Caco-2 (cell line): ENCODE results near the gene BIRC3. TPM values are rescaled to one million over a fixed set of nuclear protein-coding genes. Genes with fewer than 3 reads are reported as not detected.

Experiments used
- BruUV-seq: library from RNA; stranded (reverse); fragments of 400-500 nt; replicated peaks from 2 replicates; lab custom pipeline; 2021; lab: Mats Ljungman, UMichigan
- CTCF ChIA-PET: fragments of 300-600 bp; sonication (Branson Sonifier 250); formaldehyde crosslinking; loops from one replicate; lab custom pipeline; 2022; ENCODE audit warnings: antibody characterized with exemption; lab: Charles Lee
- POLR2A ChIA-PET: fragments of 300-600 bp; sonication (Branson Sonifier 250); formaldehyde crosslinking; loops from one replicate; lab custom pipeline; 2022; ENCODE audit warnings: antibody characterized with exemption; lab: Charles Lee
- DNase-seq, 2 experiments: peaks; one replicate each; pipeline versions ENCODE4 v3.0.0 to v3.0.0-alpha.2; 2020 to 2022
- H3K27me3 ChIP-seq: replicated peaks from 2 replicates; pipeline ENCODE4 v1.6.0; 2011; ENCODE audit warnings: low read length; ENCODE audit not compliant: control insufficient read depth, insufficient read depth
- H3K36me3 ChIP-seq: 2 replicates; pipeline ENCODE4 v1.5.1; 2011; ENCODE audit warnings: low read length; ENCODE audit not compliant: control insufficient read depth, insufficient read depth
- H3K4me1 ChIP-seq: fragments of 250-450 bp; sonication (Bioruptor Pico); 2 replicates; pipeline ENCODE4 v1.5.1; 2020; ENCODE audit warnings: mild to moderate bottlenecking
- H3K4me3 ChIP-seq: 2 replicates; pipeline ENCODE4 v1.5.1; 2011; ENCODE audit warnings: low read depth, mild to moderate bottlenecking, control low read depth, low read length
- H3K9me3 ChIP-seq: fragments of 250-450 bp; sonication (Bioruptor Pico); 2 replicates; pipeline ENCODE4 v1.5.1; 2020; ENCODE audit warnings: mild to moderate bottlenecking, moderate library complexity
- H3K27ac Mint-ChIP-seq: one replicate; pipeline ENCODE4 v1.8.0; 2022; ENCODE audit warnings: mixed read lengths; ENCODE audit not compliant: unreplicated experiment
- H3K27me3 Mint-ChIP-seq: one replicate; pipeline ENCODE4 v1.8.0; 2022; ENCODE audit warnings: mixed read lengths; ENCODE audit not compliant: insufficient read depth, unreplicated experiment
- H3K36me3 Mint-ChIP-seq: one replicate; pipeline ENCODE4 v1.8.0; 2022; ENCODE audit warnings: mild to moderate bottlenecking, mixed read lengths; ENCODE audit not compliant: insufficient read depth, unreplicated experiment
- H3K4me1 Mint-ChIP-seq: one replicate; pipeline ENCODE4 v1.8.0; 2022; ENCODE audit warnings: low read depth, mixed read lengths; ENCODE audit not compliant: unreplicated experiment
- H3K4me3 Mint-ChIP-seq: one replicate; pipeline ENCODE4 v1.8.0; 2022; ENCODE audit warnings: mild to moderate bottlenecking, moderate library complexity, mixed read lengths; ENCODE audit not compliant: unreplicated experiment
- H3K9me3 Mint-ChIP-seq: one replicate; pipeline ENCODE4 v1.8.0; 2022; ENCODE audit warnings: mixed read lengths; ENCODE audit not compliant: unreplicated experiment
- CTCF ChIP-seq, 2 experiments: fragments of 200-600 bp in 1 of 2; IDR thresholded peaks; 1 replicate in 1 of 2; 2 replicates in 1 of 2; pipeline versions ENCODE4 v1.5.1 to v1.8.0; 2011 to 2022; ENCODE audit warnings: antibody characterized with exemption in 1 of 2, control low read depth in 1 of 2, inconsistent platforms in 1 of 2, low read depth in 1 of 2, low read length in 1 of 2, mild to moderate bottlenecking in 1 of 2, moderate library complexity in 1 of 2; ENCODE audit not compliant: insufficient read depth in 1 of 2, severe bottlenecking in 1 of 2, unreplicated experiment in 1 of 2
- intact Hi-C: fragments of 100-400 bp; cut with micrococcal nuclease; formaldehyde crosslinking; loops from one replicate; pipeline ENCODE4 v1.10.0; 2022; ENCODE audit not compliant: unreplicated experiment
- total RNA-seq: library from RNA; stranded (reverse); gene quantifications from 2 replicates; pipeline ENCODE4 v1.2.3, GENCODE V29; 2022

BIRC3 gene
- total RNA-seq, 1 experiment from 2014 or later: 1.4 TPM

GRCh38 chr11:102316346-102316904, 859 bp upstream of the BIRC3 start:
- Histone ChIP-seq H3K27me3 (no peaks in the 10 kb centered on the region), H3K36me3 (no peaks in the 10 kb centered on the region), H3K4me3 (no peak overlapping the region), H3K9me3 (no peaks in the 10 kb centered on the region), H3K4me1 (peaks cover 12% of the 10 kb centered on the region)
- no peak for TF ChIP-seq CTCF (IDR thresholded peaks at IDR 0.05; ENCODE audit: insufficient read depth in 1 of 2, low read depth in 1 of 2, low read length in 1 of 2, severe bottlenecking in 1 of 2, unreplicated experiment in 1 of 2)
- Mint-ChIP-seq H3K4me1 (peaks cover 19% of the 10 kb centered on the region), H3K27me3 (no peaks in the 10 kb centered on the region), H3K4me3 (peak overlapping the region; percentile 89), H3K36me3 (peaks cover 7% of the 10 kb centered on the region), H3K27ac (peak overlapping the region; percentile 80), H3K9me3 (no peaks in the 10 kb centered on the region)
- no TSS peak for BruUV-seq
- POLR2A ChIA-PET: no interaction called here
- CTCF ChIA-PET: no interaction called here
- intact Hi-C loops: loop anchor here (2.0 kb wide), 1 partner anchor 28 kb away; no protein-coding TSS in a partner anchor
- no peak for DNase-seq

- no peak for TF ChIP-seq CTCF (IDR thresholded peaks at IDR 0.05; ENCODE audit: insufficient read depth in 1 of 2, low read depth in 1 of 2, low read length in 1 of 2, severe bottlenecking in 1 of 2, unreplicated experiment in 1 of 2)
- H3K27ac Mint-ChIP-seq: peak overlapping the region; percentile 80
- peak overlapping the region; percentile 58 for H3K4me3 ChIP-seq
- peaks cover 7% of the 10 kb centered on the region for H3K36me3 Mint-ChIP-seq
- DNase-seq: no peak
- H3K27me3 ChIP-seq: no peaks in the 10 kb centered on the region
- peak overlapping the region; percentile 89 for H3K4me3 Mint-ChIP-seq
- H3K27me3 Mint-ChIP-seq: no peaks in the 10 kb centered on the region
- no peaks in the 10 kb centered on the region for H3K36me3 ChIP-seq
- BruUV-seq: TSS peak; percentile 69
- H3K9me3 Mint-ChIP-seq: no peaks in the 10 kb centered on the region
- H3K9me3 ChIP-seq: no peaks in the 10 kb centered on the region
- peaks cover 12% of the 10 kb centered on the region for H3K4me1 ChIP-seq
- ChIA-PET POLR2A (no interaction called here), CTCF (interaction anchor here (0.5 kb wide), 1 partner anchor 1460 kb away, joined by 3 read pairs; no protein-coding TSS in a partner anchor)
- H3K4me1 Mint-ChIP-seq: peaks cover 18% of the 10 kb centered on the region
- intact Hi-C loops: loop anchor here (1.0 to 2.0 kb wide), 2 partner anchors 29 to 30 kb away; partner anchors contain the start of gene BIRC2
Measured at GRCh38 chr11:102317768-102318103, 452 bp downstream of the BIRC3 start.

- TF ChIP-seq CTCF (IDR thresholded peaks at IDR 0.05; ENCODE audit: insufficient read depth in 1 of 2, low read depth in 1 of 2, low read length in 1 of 2, severe bottlenecking in 1 of 2, unreplicated experiment in 1 of 2): no peak
- POLR2A ChIA-PET: no interaction called here
- peaks cover 13% of the 10 kb centered on the region for H3K4me1 Mint-ChIP-seq
- H3K27me3 Mint-ChIP-seq: no peaks in the 10 kb centered on the region
- H3K9me3 Mint-ChIP-seq: no peaks in the 10 kb centered on the region
- Histone ChIP-seq H3K4me3 (no peak overlapping the region), H3K4me1 (peaks cover 12% of the 10 kb centered on the region), H3K9me3 (no peaks in the 10 kb centered on the region), H3K27me3 (no peaks in the 10 kb centered on the region), H3K36me3 (no peaks in the 10 kb centered on the region)
- no peak overlapping the region for H3K4me3 Mint-ChIP-seq
- BruUV-seq: no TSS peak
- H3K36me3 Mint-ChIP-seq: peaks cover 7% of the 10 kb centered on the region
- DNase-seq: no peak
- CTCF ChIA-PET: interaction anchor here (1.0 kb wide), 1 partner anchor 23 kb away, joined by 3 read pairs; no protein-coding TSS in a partner anchor
- intact Hi-C loops: no loop called here
- no peak overlapping the region for H3K27ac Mint-ChIP-seq
Measured at GRCh38 chr11:102318469-102318868, 1.2 kb downstream of the BIRC3 start.
